ENCODE measurements around the gene RASGRF2.

The RASGRF2 gene, protein sequence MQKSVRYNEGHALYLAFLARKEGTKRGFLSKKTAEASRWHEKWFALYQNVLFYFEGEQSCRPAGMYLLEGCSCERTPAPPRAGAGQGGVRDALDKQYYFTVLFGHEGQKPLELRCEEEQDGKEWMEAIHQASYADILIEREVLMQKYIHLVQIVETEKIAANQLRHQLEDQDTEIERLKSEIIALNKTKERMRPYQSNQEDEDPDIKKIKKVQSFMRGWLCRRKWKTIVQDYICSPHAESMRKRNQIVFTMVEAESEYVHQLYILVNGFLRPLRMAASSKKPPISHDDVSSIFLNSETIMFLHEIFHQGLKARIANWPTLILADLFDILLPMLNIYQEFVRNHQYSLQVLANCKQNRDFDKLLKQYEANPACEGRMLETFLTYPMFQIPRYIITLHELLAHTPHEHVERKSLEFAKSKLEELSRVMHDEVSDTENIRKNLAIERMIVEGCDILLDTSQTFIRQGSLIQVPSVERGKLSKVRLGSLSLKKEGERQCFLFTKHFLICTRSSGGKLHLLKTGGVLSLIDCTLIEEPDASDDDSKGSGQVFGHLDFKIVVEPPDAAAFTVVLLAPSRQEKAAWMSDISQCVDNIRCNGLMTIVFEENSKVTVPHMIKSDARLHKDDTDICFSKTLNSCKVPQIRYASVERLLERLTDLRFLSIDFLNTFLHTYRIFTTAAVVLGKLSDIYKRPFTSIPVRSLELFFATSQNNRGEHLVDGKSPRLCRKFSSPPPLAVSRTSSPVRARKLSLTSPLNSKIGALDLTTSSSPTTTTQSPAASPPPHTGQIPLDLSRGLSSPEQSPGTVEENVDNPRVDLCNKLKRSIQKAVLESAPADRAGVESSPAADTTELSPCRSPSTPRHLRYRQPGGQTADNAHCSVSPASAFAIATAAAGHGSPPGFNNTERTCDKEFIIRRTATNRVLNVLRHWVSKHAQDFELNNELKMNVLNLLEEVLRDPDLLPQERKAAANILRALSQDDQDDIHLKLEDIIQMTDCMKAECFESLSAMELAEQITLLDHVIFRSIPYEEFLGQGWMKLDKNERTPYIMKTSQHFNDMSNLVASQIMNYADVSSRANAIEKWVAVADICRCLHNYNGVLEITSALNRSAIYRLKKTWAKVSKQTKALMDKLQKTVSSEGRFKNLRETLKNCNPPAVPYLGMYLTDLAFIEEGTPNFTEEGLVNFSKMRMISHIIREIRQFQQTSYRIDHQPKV (N-terminal part only)

DNA sequence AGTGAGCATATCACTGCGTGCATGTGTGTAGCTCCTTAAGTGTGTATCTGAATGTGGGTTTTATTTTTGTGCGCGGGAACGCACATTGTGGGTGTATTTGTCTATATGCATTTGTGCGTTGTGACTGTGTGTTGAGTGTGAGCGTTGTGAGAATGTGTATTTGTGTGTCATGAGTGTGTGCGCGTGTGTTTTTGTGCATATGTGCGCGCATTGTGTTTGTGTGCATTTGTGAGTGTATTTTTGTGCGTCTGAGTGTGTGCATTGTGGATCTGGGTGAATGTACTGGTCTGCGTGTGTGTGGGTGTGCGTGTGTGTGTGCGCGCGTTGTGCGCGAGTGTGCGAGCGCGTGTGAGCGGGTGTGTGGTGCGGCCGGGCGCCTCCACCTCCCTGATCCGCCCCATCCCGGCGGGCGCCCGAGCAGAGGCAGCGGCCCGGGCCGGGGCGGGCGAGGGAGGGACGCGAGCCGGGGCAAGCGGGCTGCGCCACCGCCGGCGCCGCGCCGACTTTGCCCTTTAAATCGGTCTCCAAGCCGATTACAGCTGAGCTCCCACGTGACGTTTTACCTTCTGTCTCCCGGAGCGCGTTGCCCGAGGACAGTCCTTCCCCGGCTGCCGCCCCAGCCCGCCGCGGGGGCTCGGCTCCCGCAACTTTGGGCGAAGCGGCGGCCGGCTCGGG, at the start of gene RASGRF2:
Gene RASGRF2, plus strand, starts transcription at position 596 of the 675 bp plus-strand sequence. CDS start 376 bp downstream, outside the sequence.
- H3K4me3 ChIP-seq (ENCODE audit: low read length in 2 of 2), result peak within 1 kb of the TSS; percentile 54 to 64
- H3K9ac ChIP-seq (ENCODE audit: low read length in 2 of 2), result peak within 1 kb of the TSS in 1 of 2 donors; percentile 32
- peaks cover 7% of the 10 kb centered on the region for H3K4me1 ChIP-seq (ENCODE audit: control insufficient read depth, insufficient read depth, low read length)
- H3K27ac ChIP-seq (ENCODE audit: low read length), result no peak within 1 kb of the TSS
- H3K36me3 ChIP-seq (ENCODE audit: control insufficient read depth in 2 of 2, insufficient read depth in 2 of 2, low read length in 2 of 2), result no peaks in the 10 kb centered on the region
- H3K9me3 ChIP-seq (ENCODE audit: control insufficient read depth in 2 of 2, low read length in 2 of 2), result no peaks in the 10 kb centered on the region
- peaks cover 11 to 18% of the 10 kb centered on the region in 2 donors for H3K27me3 ChIP-seq (ENCODE audit: control insufficient read depth in 1 of 2, insufficient read depth in 2 of 2, low read length in 2 of 2)

DNA sequence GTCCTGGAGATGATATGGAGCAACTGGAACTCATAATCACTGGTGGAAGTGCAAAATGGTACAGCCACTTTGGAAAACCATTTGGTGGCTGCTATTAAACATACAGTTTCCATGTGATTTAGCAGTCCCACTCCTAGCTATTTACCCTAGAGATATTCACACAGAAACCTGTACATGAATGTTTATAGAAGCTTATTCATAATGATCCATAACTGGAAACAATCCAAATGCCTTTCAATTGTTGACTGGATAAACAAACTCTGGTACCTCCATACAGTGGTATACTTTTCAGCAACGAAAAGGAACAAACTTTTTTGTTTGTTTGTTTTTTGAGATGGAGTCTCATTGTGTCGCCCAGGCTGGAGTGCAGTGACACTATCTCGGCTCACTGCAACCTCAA, 47.7 kb upstream of the RASGRF2 start:
- no peaks in the 10 kb centered on the region for H3K36me3 ChIP-seq (ENCODE audit: control insufficient read depth in 2 of 2, insufficient read depth in 2 of 2, low read length in 2 of 2)
- H3K9me3 ChIP-seq (ENCODE audit: control insufficient read depth in 2 of 2, low read length in 2 of 2), result peaks cover 0 to 3% of the 10 kb centered on the region in 2 donors
- H3K27ac ChIP-seq (ENCODE audit: low read length), result no peak overlapping the region
- H3K27me3 ChIP-seq (ENCODE audit: control insufficient read depth in 1 of 2, insufficient read depth in 2 of 2, low read length in 2 of 2), result no peaks in the 10 kb centered on the region
- no peaks in the 10 kb centered on the region for H3K4me1 ChIP-seq (ENCODE audit: control insufficient read depth, insufficient read depth, low read length)
- H3K9ac ChIP-seq (ENCODE audit: low read length in 2 of 2), result no peak overlapping the region
- no peak overlapping the region for H3K4me3 ChIP-seq (ENCODE audit: low read length in 2 of 2)

DNA sequence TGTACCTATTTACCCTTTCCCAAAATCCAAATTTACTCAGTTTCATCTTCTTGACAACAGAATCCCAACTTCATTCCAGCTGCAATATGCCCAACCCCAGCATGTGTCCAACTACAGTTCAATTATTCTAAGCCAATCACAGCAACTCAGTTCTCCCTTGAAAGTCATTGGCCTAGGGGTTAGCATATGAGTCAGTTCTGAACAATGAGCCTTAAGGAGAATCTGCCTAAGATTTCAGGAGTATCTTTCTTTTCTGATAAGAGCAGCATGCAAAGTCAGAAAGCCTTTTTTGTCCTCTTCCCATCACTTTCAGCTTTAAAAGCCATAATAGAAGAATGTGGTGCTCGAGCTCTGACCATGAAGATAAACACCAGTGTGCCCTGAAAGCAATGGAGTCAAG, 44.4 kb upstream of the RASGRF2 start:
- Histone ChIP-seq H3K4me1 (ENCODE audit: control insufficient read depth, insufficient read depth, low read length) (no peaks in the 10 kb centered on the region), H3K9me3 (ENCODE audit: control insufficient read depth in 2 of 2, low read length in 2 of 2) (peaks cover 0 to 3% of the 10 kb centered on the region in 2 donors), H3K27me3 (ENCODE audit: control insufficient read depth in 1 of 2, insufficient read depth in 2 of 2, low read length in 2 of 2) (no peaks in the 10 kb centered on the region), H3K9ac (ENCODE audit: low read length in 2 of 2) (no peak overlapping the region), H3K36me3 (ENCODE audit: control insufficient read depth in 2 of 2, insufficient read depth in 2 of 2, low read length in 2 of 2) (no peaks in the 10 kb centered on the region), H3K4me3 (ENCODE audit: low read length in 2 of 2) (no peak overlapping the region), H3K27ac (ENCODE audit: low read length) (no peak overlapping the region)

DNA sequence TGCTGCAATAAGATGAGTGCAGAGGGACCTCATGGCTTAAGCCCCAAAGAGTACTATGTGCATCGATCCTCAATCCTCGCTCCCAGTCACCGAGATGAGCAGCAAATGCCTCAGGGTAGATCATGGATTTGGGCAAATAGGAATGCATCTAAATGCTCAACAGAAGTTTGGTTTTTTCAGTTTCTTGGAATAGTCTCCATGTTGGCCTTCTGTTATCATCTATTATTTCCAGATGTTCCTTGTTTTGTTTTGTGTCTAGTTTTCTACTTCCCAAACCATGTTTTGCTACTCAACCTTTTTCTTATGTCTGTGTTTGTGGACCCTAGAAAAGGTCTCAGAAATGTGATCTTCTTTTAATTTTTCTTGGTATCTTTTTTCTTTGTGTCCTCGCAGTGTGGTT, 43.5 kb upstream of the RASGRF2 start:
- no peaks in the 10 kb centered on the region for H3K36me3 ChIP-seq (ENCODE audit: control insufficient read depth in 2 of 2, insufficient read depth in 2 of 2, low read length in 2 of 2)
- no peak overlapping the region for H3K27ac ChIP-seq (ENCODE audit: low read length)
- H3K9me3 ChIP-seq (ENCODE audit: control insufficient read depth in 2 of 2, low read length in 2 of 2), result peaks cover 0 to 3% of the 10 kb centered on the region in 2 donors
- no peaks in the 10 kb centered on the region for H3K4me1 ChIP-seq (ENCODE audit: control insufficient read depth, insufficient read depth, low read length)
- H3K27me3 ChIP-seq (ENCODE audit: control insufficient read depth in 1 of 2, insufficient read depth in 2 of 2, low read length in 2 of 2), result no peaks in the 10 kb centered on the region
- H3K9ac ChIP-seq (ENCODE audit: low read length in 2 of 2), result no peak overlapping the region
- no peak overlapping the region for H3K4me3 ChIP-seq (ENCODE audit: low read length in 2 of 2)

DNA sequence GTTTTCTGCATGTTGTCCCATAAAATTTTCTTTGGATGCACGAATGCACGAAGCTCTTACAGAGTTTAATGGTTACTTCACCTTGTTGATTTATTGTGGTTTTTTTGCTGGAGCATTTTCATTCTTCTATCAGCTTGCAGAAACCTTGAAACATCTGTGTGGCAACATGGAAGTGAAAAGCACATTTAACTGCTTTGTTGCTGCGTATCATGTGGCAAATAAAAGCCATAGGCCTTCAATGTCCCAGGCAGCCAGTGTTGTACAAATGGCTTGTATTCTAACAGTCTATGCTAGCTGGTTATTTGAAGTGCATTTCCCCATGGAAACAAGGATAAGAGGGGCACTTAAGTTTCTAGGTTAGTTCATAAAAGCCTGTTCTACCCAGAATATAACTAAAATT, 42.5 kb upstream of the RASGRF2 start:
- no peaks in the 10 kb centered on the region for H3K4me1 ChIP-seq (ENCODE audit: control insufficient read depth, insufficient read depth, low read length)
- H3K4me3 ChIP-seq (ENCODE audit: low read length in 2 of 2), result no peak overlapping the region
- H3K9me3 ChIP-seq (ENCODE audit: control insufficient read depth in 2 of 2, low read length in 2 of 2), result no peaks in the 10 kb centered on the region
- H3K36me3 ChIP-seq (ENCODE audit: control insufficient read depth in 2 of 2, insufficient read depth in 2 of 2, low read length in 2 of 2), result no peaks in the 10 kb centered on the region
- no peaks in the 10 kb centered on the region for H3K27me3 ChIP-seq (ENCODE audit: control insufficient read depth in 1 of 2, insufficient read depth in 2 of 2, low read length in 2 of 2)
- no peak overlapping the region for H3K9ac ChIP-seq (ENCODE audit: low read length in 2 of 2)
- H3K27ac ChIP-seq (ENCODE audit: low read length), result no peak overlapping the region

DNA sequence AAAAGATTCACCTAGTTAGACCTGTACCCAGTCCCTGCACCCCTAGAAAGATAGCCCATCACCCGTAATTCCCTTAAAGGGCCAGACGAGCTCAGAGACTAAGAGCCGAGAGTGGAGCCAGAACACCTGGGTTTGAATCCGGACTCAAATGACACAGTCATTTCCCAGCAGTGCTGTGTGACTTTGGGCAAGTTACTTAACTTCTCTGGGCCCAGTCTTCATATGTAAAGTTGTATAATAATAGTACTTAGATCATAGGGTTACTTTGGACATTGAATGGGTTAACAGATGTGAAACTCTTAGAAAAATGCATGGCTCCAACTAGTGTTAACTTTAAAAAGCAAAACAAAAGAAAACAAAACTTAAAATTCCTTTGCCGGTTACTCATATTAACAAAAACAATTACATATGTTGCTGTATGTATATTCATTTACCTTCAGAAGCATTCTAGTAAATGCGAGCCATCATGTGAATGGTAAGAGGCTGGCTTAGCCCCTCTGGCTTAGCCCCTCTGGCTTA, 40.4 kb upstream of the RASGRF2 start:
- Histone ChIP-seq H3K9ac (ENCODE audit: low read length in 2 of 2) (no peak overlapping the region), H3K9me3 (ENCODE audit: control insufficient read depth in 2 of 2, low read length in 2 of 2) (no peaks in the 10 kb centered on the region), H3K27ac (ENCODE audit: low read length) (no peak overlapping the region), H3K4me3 (ENCODE audit: low read length in 2 of 2) (no peak overlapping the region), H3K27me3 (ENCODE audit: control insufficient read depth in 1 of 2, insufficient read depth in 2 of 2, low read length in 2 of 2) (no peaks in the 10 kb centered on the region), H3K4me1 (ENCODE audit: control insufficient read depth, insufficient read depth, low read length) (no peaks in the 10 kb centered on the region), H3K36me3 (ENCODE audit: control insufficient read depth in 2 of 2, insufficient read depth in 2 of 2, low read length in 2 of 2) (no peaks in the 10 kb centered on the region)

DNA sequence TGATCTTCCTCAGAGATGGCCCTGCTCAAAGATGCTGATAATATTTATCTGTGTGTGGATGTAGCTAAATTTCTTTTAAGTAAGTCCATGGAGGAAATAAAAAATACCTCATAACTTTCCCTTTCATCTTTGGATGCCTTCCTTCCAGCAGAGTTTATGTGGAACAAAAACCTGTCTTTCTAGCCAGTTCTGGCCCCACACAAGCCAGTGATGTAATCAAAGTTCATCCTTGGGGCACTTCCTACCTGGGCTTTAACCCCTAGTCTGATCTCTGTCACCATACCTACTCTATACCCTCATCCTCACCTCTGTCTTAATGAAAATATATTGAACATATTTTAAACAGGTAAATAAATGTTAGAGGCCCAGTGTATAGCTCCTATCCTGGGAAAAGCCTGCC, 39.8 kb upstream of the RASGRF2 start:
- H3K27me3 ChIP-seq (ENCODE audit: control insufficient read depth in 1 of 2, insufficient read depth in 2 of 2, low read length in 2 of 2), result no peaks in the 10 kb centered on the region
- no peaks in the 10 kb centered on the region for H3K4me1 ChIP-seq (ENCODE audit: control insufficient read depth, insufficient read depth, low read length)
- no peak overlapping the region for H3K4me3 ChIP-seq (ENCODE audit: low read length in 2 of 2)
- H3K9ac ChIP-seq (ENCODE audit: low read length in 2 of 2), result no peak overlapping the region
- no peaks in the 10 kb centered on the region for H3K36me3 ChIP-seq (ENCODE audit: control insufficient read depth in 2 of 2, insufficient read depth in 2 of 2, low read length in 2 of 2)
- no peak overlapping the region for H3K27ac ChIP-seq (ENCODE audit: low read length)
- H3K9me3 ChIP-seq (ENCODE audit: control insufficient read depth in 2 of 2, low read length in 2 of 2), result no peaks in the 10 kb centered on the region

DNA sequence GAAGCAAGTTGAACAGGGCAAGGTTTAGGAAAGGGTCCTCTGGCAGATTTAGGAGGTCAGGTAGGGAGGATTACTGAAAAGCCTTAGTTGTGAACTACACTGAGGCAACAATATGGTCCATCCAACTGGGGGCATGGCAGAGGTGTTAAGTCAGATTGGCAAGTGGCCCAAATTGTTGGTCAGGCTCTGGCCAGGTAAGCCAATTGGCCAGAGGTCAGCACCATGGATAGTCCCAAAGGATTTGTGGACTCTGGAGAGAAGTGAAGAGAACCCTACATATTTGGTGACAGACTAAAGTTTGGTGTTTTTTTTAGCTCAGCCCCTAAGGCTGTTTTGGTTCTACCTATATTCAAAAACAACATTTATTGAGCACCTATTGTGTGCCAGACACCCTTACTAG, 39.1 kb upstream of the RASGRF2 start:
- H3K9me3 ChIP-seq (ENCODE audit: control insufficient read depth in 2 of 2, low read length in 2 of 2), result no peaks in the 10 kb centered on the region
- no peak overlapping the region for H3K4me3 ChIP-seq (ENCODE audit: low read length in 2 of 2)
- no peak overlapping the region for H3K27ac ChIP-seq (ENCODE audit: low read length)
- no peaks in the 10 kb centered on the region for H3K27me3 ChIP-seq (ENCODE audit: control insufficient read depth in 1 of 2, insufficient read depth in 2 of 2, low read length in 2 of 2)
- H3K4me1 ChIP-seq (ENCODE audit: control insufficient read depth, insufficient read depth, low read length), result no peaks in the 10 kb centered on the region
- H3K36me3 ChIP-seq (ENCODE audit: control insufficient read depth in 2 of 2, insufficient read depth in 2 of 2, low read length in 2 of 2), result no peaks in the 10 kb centered on the region
- no peak overlapping the region for H3K9ac ChIP-seq (ENCODE audit: low read length in 2 of 2)

DNA sequence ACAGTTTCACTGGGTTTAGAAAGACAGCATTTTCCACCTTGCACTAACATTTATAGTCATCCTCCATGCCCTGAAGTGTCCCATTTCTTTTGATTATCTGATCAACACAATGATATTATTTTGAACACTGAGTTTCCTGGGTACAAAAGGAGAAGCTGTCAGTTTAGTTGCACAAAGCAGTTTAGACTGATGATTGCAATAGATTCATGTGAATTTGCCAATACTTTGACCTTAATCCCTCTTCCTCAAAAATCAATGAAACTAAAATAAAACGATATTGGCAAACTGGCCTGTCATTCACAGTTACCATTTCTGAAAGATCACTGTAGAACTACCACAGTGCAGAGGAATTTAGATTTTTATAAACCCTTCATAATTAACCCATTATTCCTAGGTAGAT, 34.2 kb upstream of the RASGRF2 start:
- H3K27ac ChIP-seq (ENCODE audit: low read length), result no peak overlapping the region
- no peak overlapping the region for H3K4me3 ChIP-seq (ENCODE audit: low read length in 2 of 2)
- no peak overlapping the region for H3K9ac ChIP-seq (ENCODE audit: low read length in 2 of 2)
- H3K27me3 ChIP-seq (ENCODE audit: control insufficient read depth in 1 of 2, insufficient read depth in 2 of 2, low read length in 2 of 2), result no peaks in the 10 kb centered on the region
- H3K9me3 ChIP-seq (ENCODE audit: control insufficient read depth in 2 of 2, low read length in 2 of 2), result no peaks in the 10 kb centered on the region
- H3K4me1 ChIP-seq (ENCODE audit: control insufficient read depth, insufficient read depth, low read length), result no peaks in the 10 kb centered on the region
- no peaks in the 10 kb centered on the region for H3K36me3 ChIP-seq (ENCODE audit: control insufficient read depth in 2 of 2, insufficient read depth in 2 of 2, low read length in 2 of 2)

DNA sequence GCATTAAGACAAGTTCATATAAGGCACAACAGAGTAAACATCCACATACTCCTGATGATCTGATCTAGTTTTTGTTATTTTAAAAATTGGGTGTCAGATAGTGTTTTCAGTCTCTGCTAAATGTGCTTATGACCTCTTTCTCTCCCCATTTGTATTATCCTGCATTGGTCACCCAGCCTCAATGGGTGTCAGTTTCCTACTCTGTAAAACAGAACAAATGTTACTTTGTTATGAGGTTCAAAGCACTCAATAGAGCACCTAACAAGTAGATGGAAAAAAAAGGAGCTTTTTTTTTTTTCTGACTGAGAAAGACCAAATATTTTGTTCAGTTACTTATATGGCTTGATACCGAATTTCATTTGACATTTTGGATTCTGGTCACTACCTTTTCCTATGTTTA, 33.6 kb upstream of the RASGRF2 start:
- no peaks in the 10 kb centered on the region for H3K9me3 ChIP-seq (ENCODE audit: control insufficient read depth in 2 of 2, low read length in 2 of 2)
- H3K9ac ChIP-seq (ENCODE audit: low read length in 2 of 2), result no peak overlapping the region
- H3K4me1 ChIP-seq (ENCODE audit: control insufficient read depth, insufficient read depth, low read length), result no peaks in the 10 kb centered on the region
- no peaks in the 10 kb centered on the region for H3K36me3 ChIP-seq (ENCODE audit: control insufficient read depth in 2 of 2, insufficient read depth in 2 of 2, low read length in 2 of 2)
- no peaks in the 10 kb centered on the region for H3K27me3 ChIP-seq (ENCODE audit: control insufficient read depth in 1 of 2, insufficient read depth in 2 of 2, low read length in 2 of 2)
- H3K27ac ChIP-seq (ENCODE audit: low read length), result no peak overlapping the region
- no peak overlapping the region for H3K4me3 ChIP-seq (ENCODE audit: low read length in 2 of 2)

Data from stomach smooth muscle (tissue), 2 donors.